Astrocyte (in vitro differentiated cells and primary cell): Measurements from ENCODE around the gene OR6S1.

Experiments
- CTCF ChIP-seq: IDR thresholded peaks from 2 replicates; pipeline ENCODE4 v1.5.1; 2011; ENCODE audit warnings: low read depth, mild to moderate bottlenecking, inconsistent platforms, low read length, moderate library complexity; ENCODE audit not compliant: insufficient read depth
- EZH2 ChIP-seq: IDR thresholded peaks from 2 replicates; pipeline ENCODE4 v1.6.1; 2012; ENCODE audit warnings: mild to moderate bottlenecking, low read length, inconsistent platforms; ENCODE audit not compliant: insufficient read depth

GRCh38 chr14:20684662-20685456 lies 43.4 kb upstream of the OR6S1 start:
- TF ChIP-seq CTCF (no peak), EZH2 (no peak)
